Immature natural killer cell (primary cell): Measurements from ENCODE around the gene RPS16. TPM values are rescaled to one million over a fixed set of nuclear protein-coding genes. Genes with fewer than 3 reads are reported as not detected.
A peak's percentile ranks its signal among the peaks of the same experiment; 100 is the strongest.

Experiments used
- DNase-seq, 3 donors: peaks; one replicate each; pipeline ENCODE4 v3.0.0; 2022; ENCODE audit warnings: mixed read lengths in 1 of 3
- H3K27ac Mint-ChIP-seq, 6 donors: one replicate each; pipeline ENCODE4 v1.8.0; 2020; ENCODE audit warnings: mixed read lengths in 6 of 6, mild to moderate bottlenecking in 5 of 6, inconsistent platforms in 4 of 6, moderate library complexity in 3 of 6
- H3K27me3 Mint-ChIP-seq, 3 donors: one replicate each; pipeline ENCODE4 v1.8.0; 2020 to 2021; ENCODE audit warnings: low read depth in 3 of 3, mild to moderate bottlenecking in 3 of 3, mixed read lengths in 3 of 3, moderate library complexity in 3 of 3, inconsistent platforms in 1 of 3
- H3K36me3 Mint-ChIP-seq, 3 donors: one replicate each; pipeline ENCODE4 v1.8.0; 2020; ENCODE audit warnings: mixed read lengths in 3 of 3, inconsistent platforms in 2 of 3, mild to moderate bottlenecking in 2 of 3
- H3K4me1 Mint-ChIP-seq, 2 donors: one replicate each; pipeline ENCODE4 v1.8.0; 2020; ENCODE audit warnings: inconsistent platforms in 2 of 2, mild to moderate bottlenecking in 2 of 2, mixed read lengths in 2 of 2, moderate library complexity in 1 of 2
- H3K4me3 Mint-ChIP-seq, 5 donors: one replicate each; pipeline ENCODE4 v1.8.0; 2020; ENCODE audit warnings: mild to moderate bottlenecking in 5 of 5, mixed read lengths in 5 of 5, inconsistent platforms in 3 of 5, moderate library complexity in 3 of 5
- H3K9me3 Mint-ChIP-seq, 6 donors: one replicate each; pipeline ENCODE4 v1.8.0; 2020; ENCODE audit warnings: mild to moderate bottlenecking in 6 of 6, mixed read lengths in 6 of 6, inconsistent platforms in 4 of 6, moderate library complexity in 3 of 6
- polyA plus RNA-seq, 3 donors: library from polyadenylated mRNA; unstranded; fragments of 300-500 nt; fragmentation: Illumina TruSeq; gene quantifications; one replicate each; pipeline ENCODE4 v1.2.3, GENCODE V29; 2021

RPS16 gene
- polyA plus RNA-seq, 3 donors from 2014 or later: 733 to 1,627 (median 903) TPM

DNA sequence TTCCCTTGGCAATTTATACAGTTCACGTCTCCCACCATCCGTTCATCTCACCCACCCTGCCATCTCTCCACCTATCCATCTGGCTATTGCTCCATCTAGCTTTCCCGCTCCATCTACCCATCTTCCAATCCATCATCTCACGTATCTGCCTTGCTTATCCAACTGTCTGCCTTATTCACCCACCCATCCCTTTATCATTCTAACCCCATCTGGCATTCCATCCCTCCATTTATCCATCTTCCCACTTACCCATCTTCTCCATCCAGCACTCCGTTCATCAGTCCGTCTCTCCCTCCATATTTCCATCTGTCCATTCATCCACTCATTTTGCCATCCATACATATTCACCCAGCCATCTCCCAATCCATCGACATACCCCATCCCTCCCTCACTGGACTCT, 10.0 kb downstream of the RPS16 start:
- Mint-ChIP-seq H3K4me3 (no peak overlapping the region), H3K27ac (peak overlapping the region in 1 of 6 donors; percentile 64), H3K36me3 (peaks cover 0 to 6% (median 5%) of the 10 kb centered on the region in 3 donors)

DNA sequence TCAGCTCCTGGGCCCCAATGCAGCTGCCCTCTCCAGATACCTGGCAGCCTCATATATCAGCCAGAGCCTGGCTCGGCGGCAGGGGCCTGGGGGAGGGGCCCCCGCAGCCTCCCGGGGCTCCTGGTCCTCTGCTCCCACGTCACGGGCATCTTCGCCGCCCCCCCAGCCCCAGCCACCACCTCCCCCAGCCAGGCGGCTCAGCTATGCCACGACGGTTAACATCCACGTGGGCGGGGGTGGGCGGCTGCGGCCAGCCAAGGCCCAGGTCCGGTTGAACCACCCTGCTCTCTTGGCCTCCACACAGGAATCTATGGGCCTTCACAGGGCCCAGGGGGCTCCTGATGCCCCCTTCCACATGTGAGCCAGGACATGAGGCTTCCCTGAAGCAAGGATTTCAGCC, 10.8 kb downstream of the RPS16 start:
- Mint-ChIP-seq H3K27ac (no peak overlapping the region), H3K27me3 (peaks cover 0 to 2% (median 0%) of the 10 kb centered on the region in 3 donors), H3K9me3 (no peaks in the 10 kb centered on the region), H3K4me1 (no peaks in the 10 kb centered on the region), H3K36me3 (peaks cover 0 to 6% (median 5%) of the 10 kb centered on the region in 3 donors), H3K4me3 (no peak overlapping the region)
- no peak for DNase-seq

More for the DNA sequence above, 10.0 kb downstream of the RPS16 start:
- H3K4me1 Mint-ChIP-seq: no peaks in the 10 kb centered on the region
- peaks cover 0 to 2% (median 0%) of the 10 kb centered on the region in 3 donors for H3K27me3 Mint-ChIP-seq
- no peaks in the 10 kb centered on the region for H3K9me3 Mint-ChIP-seq
- no peak for DNase-seq

DNA sequence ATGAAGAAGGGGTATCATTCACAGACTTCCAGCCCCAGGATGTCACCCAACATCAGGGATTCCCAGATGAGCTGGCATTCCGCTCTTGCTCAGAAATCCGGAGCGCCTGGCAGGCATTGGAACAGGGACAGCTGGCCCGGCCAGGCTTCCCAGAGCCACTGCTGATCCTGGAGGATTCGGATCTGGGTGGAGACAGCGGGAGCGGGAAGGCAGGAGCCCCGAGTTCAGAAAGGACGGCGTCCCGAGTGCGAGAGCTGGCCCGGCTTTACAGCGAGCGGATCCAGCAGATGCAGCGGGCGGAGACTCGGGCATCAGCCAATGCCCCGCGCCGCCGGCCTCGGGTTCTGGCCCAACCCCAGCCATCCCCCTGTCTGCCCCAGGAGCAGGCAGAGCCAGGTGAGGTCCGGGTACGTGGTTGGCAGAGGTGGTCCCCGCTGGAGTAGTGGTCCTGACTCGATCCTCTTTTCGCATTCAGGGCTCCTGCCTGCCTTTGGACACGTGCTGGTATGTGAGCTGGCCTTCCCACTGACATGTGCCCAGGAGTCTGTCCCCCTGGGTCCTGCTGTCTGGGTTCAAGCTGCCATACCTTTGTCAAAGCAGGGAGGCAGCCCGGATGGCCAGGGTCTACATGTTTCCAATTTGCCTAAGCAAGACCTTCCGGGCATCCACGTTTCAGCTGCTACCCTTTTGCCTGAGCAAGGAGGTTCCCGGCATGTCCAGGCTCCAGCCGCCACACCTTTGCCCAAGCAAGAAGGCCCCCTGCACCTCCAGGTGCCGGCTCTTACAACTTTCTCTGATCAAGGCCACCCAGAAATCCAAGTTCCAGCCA, 12.3 kb downstream of the RPS16 start:
- Mint-ChIP-seq H3K36me3 (peaks cover 0 to 8% (median 6%) of the 10 kb centered on the region in 3 donors), H3K4me3 (no peak overlapping the region), H3K27me3 (peaks cover 0 to 2% (median 0%) of the 10 kb centered on the region in 3 donors), H3K27ac (peak overlapping the region in 1 of 6 donors; percentile 53), H3K9me3 (no peaks in the 10 kb centered on the region), H3K4me1 (no peaks in the 10 kb centered on the region)
- DNase-seq: no peak

DNA sequence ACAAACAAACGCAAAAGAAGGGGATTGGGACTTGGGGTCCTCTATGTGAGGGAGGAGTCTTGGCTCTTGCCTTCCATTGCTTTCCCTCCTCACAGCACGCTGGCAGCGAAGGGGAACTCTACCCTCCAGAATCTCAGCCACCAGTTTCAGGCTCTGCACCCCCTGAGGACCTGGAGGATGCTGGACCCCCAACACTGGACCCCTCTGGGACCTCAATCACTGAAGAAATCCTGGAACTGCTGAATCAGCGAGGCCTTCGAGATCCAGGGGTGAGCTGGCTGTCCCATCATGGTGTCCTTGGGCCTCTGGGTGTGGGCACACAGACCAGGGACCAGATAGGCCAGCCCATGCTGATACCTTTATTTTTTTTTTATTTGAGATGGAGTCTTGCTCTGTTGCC, 13.7 kb downstream of the RPS16 start:
- Mint-ChIP-seq H3K27me3 (peaks cover 0 to 2% (median 0%) of the 10 kb centered on the region in 3 donors), H3K36me3 (peaks cover 0 to 8% (median 6%) of the 10 kb centered on the region in 3 donors), H3K27ac (no peak overlapping the region), H3K4me1 (no peaks in the 10 kb centered on the region), H3K4me3 (no peak overlapping the region), H3K9me3 (no peaks in the 10 kb centered on the region)
- no peak for DNase-seq

DNA sequence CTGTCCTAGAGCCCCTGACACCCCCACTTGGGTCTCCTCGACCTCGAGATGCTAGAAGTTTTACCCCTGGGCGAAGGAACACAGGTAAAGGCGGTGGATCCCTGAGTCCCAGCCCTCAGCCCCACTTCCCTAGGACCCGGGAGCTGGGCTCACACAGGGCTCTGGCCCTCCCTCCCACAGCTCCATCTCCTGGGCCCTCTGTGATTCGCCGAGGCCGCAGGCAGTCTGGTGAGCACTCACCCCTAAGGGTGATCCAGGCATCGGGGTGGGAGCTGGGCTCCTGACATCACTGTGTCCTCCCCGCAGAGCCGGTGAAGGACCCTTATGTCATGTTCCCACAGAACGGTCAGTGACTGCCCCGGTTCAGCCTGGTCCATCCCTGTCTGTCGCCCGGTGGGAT, 15.0 kb downstream of the RPS16 start:
- no peaks in the 10 kb centered on the region for H3K9me3 Mint-ChIP-seq
- no peaks in the 10 kb centered on the region for H3K4me1 Mint-ChIP-seq
- peaks cover 0 to 6% (median 6%) of the 10 kb centered on the region in 3 donors for H3K36me3 Mint-ChIP-seq
- peaks cover 0 to 2% (median 0%) of the 10 kb centered on the region in 3 donors for H3K27me3 Mint-ChIP-seq
- DNase-seq: no peak
- no peak overlapping the region for H3K4me3 Mint-ChIP-seq
- no peak overlapping the region for H3K27ac Mint-ChIP-seq

DNA sequence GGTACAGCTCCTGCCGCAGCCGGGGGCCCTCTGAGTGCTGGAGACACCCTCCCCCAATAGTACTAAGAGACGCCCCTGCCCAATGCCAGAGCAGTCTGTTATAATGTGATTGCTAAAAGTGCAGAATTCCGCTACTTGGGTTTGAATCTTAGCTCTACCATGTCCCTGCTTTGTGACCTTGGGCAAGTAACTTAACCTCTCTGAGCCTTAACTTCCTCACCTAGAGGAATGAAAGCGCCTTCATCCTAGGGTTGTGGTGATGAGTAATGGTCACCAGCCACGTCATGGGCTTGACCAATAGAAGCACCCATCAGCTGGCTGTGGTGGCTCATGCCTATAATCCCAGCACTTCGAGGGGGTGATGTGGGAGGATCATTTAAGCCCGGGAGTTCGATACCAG, 16.7 kb downstream of the RPS16 start:
- DNase-seq: no peak
- Mint-ChIP-seq H3K36me3 (peaks cover 0 to 3% (median 2%) of the 10 kb centered on the region in 3 donors), H3K4me3 (no peak overlapping the region), H3K9me3 (no peaks in the 10 kb centered on the region), H3K27me3 (peaks cover 0 to 8% (median 4%) of the 10 kb centered on the region in 3 donors), H3K4me1 (peaks cover 8 to 9% of the 10 kb centered on the region in 2 donors), H3K27ac (peak overlapping the region in 1 of 6 donors; percentile 30)

DNA sequence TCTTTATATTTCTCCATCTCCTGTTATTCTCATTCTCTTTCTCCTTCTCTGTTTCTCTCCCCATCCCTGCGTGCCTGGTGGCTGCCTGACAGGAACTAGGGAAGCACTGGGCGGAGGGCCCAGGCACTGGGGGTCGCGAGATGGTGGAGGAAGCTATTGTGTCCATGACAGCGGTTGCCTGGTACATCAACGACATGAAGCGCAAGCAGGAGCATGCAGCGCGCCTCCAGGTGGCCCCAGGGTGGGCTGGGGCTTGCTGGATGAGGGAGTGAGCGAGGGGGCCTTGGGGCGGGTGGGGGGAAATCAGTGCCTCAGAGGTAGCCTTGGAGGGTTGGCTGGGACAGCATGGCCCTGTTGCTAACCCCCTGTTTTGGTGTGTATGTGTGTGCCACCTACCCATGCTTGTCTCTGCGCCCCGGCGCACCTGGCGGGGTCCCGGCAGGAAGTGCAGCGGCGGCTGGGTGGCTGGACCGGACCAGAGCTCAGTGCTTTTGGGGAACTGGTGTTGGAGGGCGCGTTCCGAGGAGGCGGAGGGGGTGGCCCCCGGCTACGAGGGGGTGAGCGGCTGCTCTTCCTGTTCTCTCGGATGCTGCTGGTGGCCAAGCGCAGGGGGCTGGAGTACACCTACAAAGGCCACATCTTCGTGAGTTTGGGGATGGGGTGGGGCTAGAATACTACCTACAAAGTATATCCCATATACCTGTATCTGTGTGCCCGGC, 18.1 kb downstream of the RPS16 start:
- H3K4me3 Mint-ChIP-seq: no peak overlapping the region
- H3K4me1 Mint-ChIP-seq: peaks cover 13 to 14% of the 10 kb centered on the region in 2 donors
- H3K36me3 Mint-ChIP-seq: peaks cover 0 to 3% (median 0%) of the 10 kb centered on the region in 3 donors
- H3K27ac Mint-ChIP-seq: peak overlapping the region in 2 of 6 donors; percentile 46 to 70
- H3K9me3 Mint-ChIP-seq: no peaks in the 10 kb centered on the region
- peaks cover 3 to 12% (median 4%) of the 10 kb centered on the region in 3 donors for H3K27me3 Mint-ChIP-seq
- no peak for DNase-seq

DNA sequence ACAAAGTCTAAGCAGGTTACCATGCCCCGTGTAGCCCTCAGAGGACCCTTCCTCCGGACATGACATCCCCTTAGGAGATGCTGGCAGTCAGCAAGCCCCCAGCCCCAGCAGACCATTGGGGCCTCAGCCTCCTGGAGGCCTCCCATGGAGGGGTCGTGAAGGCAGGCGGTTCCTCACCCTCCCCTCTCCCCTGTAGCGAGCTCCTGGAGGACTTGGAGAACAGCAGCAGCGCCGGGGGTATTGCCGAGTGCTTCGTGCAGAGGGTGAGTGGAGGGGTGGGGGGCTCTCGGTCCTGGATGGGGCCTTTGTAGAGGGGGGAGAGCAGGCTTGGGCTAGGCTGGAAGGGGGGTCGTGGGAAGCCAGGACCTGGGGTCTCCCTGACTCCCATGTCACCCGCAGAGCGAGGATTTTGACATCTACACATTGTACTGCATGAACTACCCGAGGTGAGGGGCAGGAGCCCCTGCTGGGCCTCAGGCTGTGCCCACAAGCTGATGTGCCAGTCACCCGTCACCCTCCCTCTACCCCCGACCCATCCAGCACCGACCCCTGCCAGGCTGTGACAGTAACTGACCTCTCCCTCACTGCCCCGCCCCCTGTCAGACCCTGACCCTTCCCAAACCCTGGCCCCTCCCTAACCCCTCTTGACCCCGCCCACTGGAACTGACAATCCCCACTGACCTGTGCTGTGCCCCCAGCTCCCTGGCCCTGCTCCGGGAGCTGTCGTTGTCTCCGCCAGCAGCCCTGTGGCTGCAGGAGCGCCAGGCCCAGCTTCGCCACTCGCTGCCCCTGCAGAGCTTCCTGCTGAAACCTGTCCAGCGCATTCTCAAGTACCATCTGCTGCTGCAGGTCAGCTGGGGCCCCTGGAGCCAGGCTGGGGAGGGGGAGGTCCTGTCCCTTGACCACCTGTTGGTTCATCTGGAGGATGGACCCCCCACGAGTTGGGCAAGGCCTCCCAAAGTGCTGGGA, 19.3 kb downstream of the RPS16 start:
- no peak overlapping the region for H3K4me3 Mint-ChIP-seq
- DNase-seq: no peak
- no peak overlapping the region for H3K27ac Mint-ChIP-seq

DNA sequence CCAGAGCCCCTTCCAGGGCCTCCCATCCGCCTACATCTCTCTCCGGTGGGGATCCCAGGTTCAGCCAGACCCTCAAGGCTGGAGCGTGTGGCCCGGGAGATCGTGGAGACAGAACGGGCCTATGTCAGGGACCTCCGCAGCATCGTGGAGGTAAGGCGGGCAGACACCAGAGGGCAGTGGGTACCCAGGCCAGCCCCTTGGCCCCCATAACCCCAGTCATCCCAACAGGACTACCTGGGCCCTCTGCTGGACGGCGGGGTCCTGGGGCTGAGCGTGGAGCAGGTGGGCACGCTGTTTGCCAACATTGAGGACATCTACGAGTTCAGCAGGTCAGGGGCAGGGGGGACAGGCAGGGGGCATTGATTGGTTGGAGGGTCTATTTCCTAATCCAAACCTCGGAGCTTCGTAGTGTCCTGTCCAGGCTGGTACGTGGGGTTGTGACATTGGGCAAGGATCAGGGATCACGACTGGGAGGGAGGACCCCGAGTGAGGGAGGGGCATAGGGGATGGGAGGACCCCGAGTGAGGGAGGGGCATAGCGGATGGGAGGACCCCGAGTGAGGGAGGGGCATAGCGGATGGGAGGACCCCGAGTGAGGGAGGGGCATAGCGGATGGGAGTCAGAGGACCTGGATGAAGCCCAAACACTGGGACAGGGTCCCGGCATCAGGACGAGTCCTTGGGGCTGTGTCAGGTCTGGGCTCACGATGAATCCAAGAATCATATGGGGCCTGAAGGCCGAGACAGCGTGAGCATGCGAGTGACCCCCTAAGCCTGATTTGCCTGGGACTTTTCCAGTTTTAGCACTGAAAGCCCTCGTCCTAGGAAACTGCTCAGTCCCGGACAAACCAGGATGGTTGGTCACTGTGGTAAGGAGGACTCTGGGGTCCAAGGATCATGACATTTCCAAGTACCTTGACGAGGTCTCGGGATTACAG, 20.4 kb downstream of the RPS16 start:
- Mint-ChIP-seq H3K9me3 (peaks cover 0 to 6% (median 0%) of the 10 kb centered on the region in 6 donors), H3K4me1 (peaks cover 29 to 33% of the 10 kb centered on the region in 2 donors), H3K27me3 (peaks cover 23 to 34% (median 25%) of the 10 kb centered on the region in 3 donors), H3K27ac (peak overlapping the region in 4 of 6 donors; percentile 14 to 90 (median 49)), H3K4me3 (no peak overlapping the region), H3K36me3 (peaks cover 0 to 3% (median 0%) of the 10 kb centered on the region in 3 donors)
- no peak for DNase-seq

More for the DNA sequence above, 19.3 kb downstream of the RPS16 start:
- H3K27me3 Mint-ChIP-seq: peaks cover 13 to 23% (median 15%) of the 10 kb centered on the region in 3 donors
- peaks cover 0 to 3% (median 0%) of the 10 kb centered on the region in 3 donors for H3K36me3 Mint-ChIP-seq
- peaks cover 19 to 23% of the 10 kb centered on the region in 2 donors for H3K4me1 Mint-ChIP-seq
- H3K9me3 Mint-ChIP-seq: peaks cover 0 to 6% (median 0%) of the 10 kb centered on the region in 6 donors

DNA sequence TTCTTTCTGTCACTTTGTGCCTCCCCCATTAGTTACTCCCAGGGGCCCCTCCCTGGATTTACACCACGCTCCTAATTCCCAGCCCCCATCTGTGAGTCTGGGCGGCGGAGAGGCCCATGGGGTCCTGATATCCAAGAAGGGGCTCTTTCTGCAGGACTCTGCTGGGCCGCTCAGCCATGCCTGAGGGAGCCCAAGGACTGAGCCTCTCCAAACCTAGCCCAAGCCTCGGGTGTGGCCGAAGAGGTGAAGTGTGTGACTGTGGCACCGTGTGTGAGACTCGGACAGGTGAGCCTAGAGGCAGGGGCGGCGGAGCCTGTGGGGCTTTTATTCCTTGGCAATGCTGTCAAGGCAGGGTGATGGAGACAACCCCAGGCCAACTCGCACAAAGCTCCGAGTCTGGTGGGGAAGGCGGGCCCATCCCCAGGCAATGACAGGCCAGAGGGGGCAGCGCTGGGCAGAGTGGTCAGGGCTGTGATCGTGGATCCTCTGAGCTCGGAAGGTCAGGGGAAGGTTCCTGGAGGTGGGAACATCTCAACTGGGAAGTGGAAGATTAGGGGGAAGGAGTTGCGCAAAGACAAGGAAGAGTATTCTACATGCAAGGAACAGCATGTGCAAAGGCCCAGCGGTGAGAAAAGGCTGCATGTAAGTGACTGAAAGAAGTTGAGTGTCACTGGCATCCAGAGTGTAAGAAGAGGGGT, 21.7 kb downstream of the RPS16 start:
- Mint-ChIP-seq H3K36me3 (peaks cover 0 to 2% (median 0%) of the 10 kb centered on the region in 3 donors), H3K27me3 (peaks cover 36 to 47% (median 38%) of the 10 kb centered on the region in 3 donors), H3K27ac (peak overlapping the region; percentile 44 to 88 (median 78)), H3K4me3 (peak overlapping the region; percentile 83 to 85 (median 83)), H3K4me1 (peaks cover 34 to 41% of the 10 kb centered on the region in 2 donors), H3K9me3 (peaks cover 0 to 8% (median 0%) of the 10 kb centered on the region in 6 donors)
- DNase-seq: no peak

DNA sequence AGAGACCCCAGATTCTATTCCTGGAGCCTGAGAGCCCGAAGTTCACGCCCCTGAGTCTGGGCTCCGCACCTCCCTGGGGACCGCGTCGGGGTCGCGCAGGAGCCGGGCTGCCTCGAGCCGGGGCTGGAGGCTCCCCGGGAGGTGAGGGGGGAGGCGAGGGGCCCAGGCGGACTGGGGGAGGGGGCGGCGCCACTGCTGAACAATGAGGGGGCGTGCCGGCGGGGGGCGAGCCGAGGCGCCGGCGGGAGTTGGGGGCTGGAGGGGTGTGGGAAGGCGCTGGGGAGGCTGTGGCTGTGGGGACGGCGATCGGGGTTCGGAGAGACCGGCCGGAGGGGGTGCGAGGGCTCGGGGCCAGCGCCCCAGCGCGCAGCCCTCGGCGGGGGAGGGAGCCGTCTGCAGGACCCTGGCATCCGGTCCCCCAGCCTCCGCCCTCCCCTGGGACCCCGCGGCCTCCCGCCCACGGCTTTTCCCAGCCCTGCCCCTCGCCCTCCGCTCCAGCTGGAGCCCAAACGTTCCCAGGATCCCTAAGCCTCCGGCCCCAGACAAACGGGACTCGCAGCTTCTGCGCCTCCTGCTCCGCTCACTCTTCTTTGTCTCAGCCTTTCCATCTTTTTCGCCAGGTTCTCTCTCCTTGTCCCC, 22.4 kb downstream of the RPS16 start:
- peaks cover 42 to 54% (median 44%) of the 10 kb centered on the region in 3 donors for H3K27me3 Mint-ChIP-seq
- peak overlapping the region; percentile 44 to 99 (median 87) for H3K27ac Mint-ChIP-seq
- DNase-seq: no peak
- H3K9me3 Mint-ChIP-seq: peaks cover 0 to 13% (median 0%) of the 10 kb centered on the region in 6 donors
- H3K4me1 Mint-ChIP-seq: peaks cover 40 to 47% of the 10 kb centered on the region in 2 donors
- peaks cover 7% of the 10 kb centered on the region in 3 donors for H3K36me3 Mint-ChIP-seq
- peak overlapping the region; percentile 83 to 98 (median 86) for H3K4me3 Mint-ChIP-seq
